Thyroid gland (tissue), 4 donors: ENCODE results near the gene HOXD10. TPM values are rescaled to one million over a fixed set of nuclear protein-coding genes. Genes with fewer than 3 reads are reported as not detected.

ENCODE experiments used
- DNase-seq, 2 donors: peaks; one replicate each; pipeline ENCODE4 v3.0.0-alpha.2; 2019
- H3K27ac ChIP-seq, 3 donors: fragments of 200-600 bp; sonication (generic); 1 replicate in 2 of 3; 2 replicates in 1 of 3; pipeline ENCODE4 v1.5.1; 2016 to 2019; ENCODE audit warnings: mild to moderate bottlenecking in 1 of 3, moderate library complexity in 1 of 3
- H3K27me3 ChIP-seq: fragments of 200-600 bp; sonication (generic); one replicate; pipeline ENCODE4 v1.5.1; 2019
- H3K36me3 ChIP-seq, 2 donors: fragments of 200-600 bp; sonication (generic); one replicate each; pipeline ENCODE4 v1.5.1; 2016 to 2019
- H3K4me1 ChIP-seq, 2 donors: fragments of 200-600 bp; sonication (generic); one replicate each; pipeline ENCODE4 v1.5.1; 2017 to 2019
- H3K4me3 ChIP-seq, 3 donors: fragments of 200-600 bp; sonication (generic); replicated peaks in 1 of 3; 1 replicate in 2 of 3; 2 replicates in 1 of 3; pipeline ENCODE4 v1.5.1; 2016; ENCODE audit warnings: mild to moderate bottlenecking in 1 of 3
- H3K9me3 ChIP-seq: fragments of 200-600 bp; sonication (generic); one replicate; pipeline ENCODE4 v1.5.1; 2017
- POLR2A ChIP-seq, 2 donors: fragments of 450-650 bp; IDR thresholded peaks; one replicate each; pipeline ENCODE4 v1.6.1; 2017; ENCODE audit warnings: antibody characterized with exemption in 2 of 2, mild to moderate bottlenecking in 2 of 2, moderate library complexity in 1 of 2
- WGBS, 2 donors: methylation state at CpG; one replicate each; pipeline ENCODE4 v1.1.5; 2017; 5-methylcytosine and 5-hydroxymethylcytosine counted together
- intact Hi-C: fragments of 100-400 bp; cut with DNase I; formaldehyde crosslinking; loops from one replicate; pipeline ENCODE4 v1.15.1; 2023
- total RNA-seq, 4 donors: library from RNA; depleted of rRNA; stranded (reverse); fragments of >200 nt; gene quantifications; one replicate each; pipeline ENCODE4 v1.2.3, GENCODE V29; 2016
- TF ChIP-seq, protein P1 (sequence below), 6 experiments: fragments of 200-600 bp in 3 of 6; fragments of 450-650 bp in 3 of 6; sonication (generic) in 3 of 6; IDR thresholded peaks; one replicate each; pipeline ENCODE4 v1.5.1; 2016 to 2019; ENCODE audit warnings: antibody characterized with exemption in 6 of 6, mild to moderate bottlenecking in 2 of 6, inconsistent platforms in 1 of 6, moderate library complexity in 1 of 6

HOXD10 gene
- total RNA-seq, 4 donors from 2014 or later = 0.33 to 0.54 TPM; not detected in 2

DNA sequence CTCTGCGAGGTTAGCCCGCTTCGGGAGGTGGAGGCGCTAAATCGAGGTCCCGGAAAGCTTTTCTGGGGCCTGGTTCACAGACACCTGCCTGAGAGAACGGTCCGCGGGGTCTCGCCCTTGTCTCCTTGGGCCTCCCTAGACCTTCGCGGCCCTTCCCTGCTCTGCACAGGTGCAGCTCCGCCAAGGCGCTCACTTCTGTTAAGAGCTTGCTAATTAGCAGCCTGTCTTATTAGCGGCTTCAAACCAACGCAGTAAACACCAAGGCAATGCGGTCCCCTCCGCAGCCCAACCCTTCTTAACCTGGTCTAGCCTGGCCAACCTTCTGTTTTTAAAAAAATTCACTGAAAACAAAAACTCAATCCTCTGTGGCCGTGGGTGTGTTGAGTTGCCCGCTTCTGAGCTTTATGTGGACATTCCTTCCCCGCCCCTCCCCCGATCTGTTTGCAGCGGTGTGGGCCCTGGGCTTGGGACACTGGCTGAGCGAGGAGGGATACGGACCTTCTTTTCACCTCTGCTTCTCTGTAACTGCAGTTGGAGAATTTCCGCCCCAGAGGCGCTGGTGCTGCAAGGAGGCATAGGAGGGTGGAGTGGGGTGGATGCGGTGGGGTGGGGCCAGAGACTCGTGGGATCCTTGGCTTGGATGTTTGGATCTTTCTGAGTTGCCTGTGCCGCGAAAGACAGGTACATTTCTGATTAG is 31.4 kb downstream of the HOXD10 start:
- intact Hi-C loops = no loop called here
- peaks cover 54% of the 10 kb centered on the region for H3K27me3 ChIP-seq
- H3K27ac ChIP-seq = no peak overlapping the region
- no peaks in the 10 kb centered on the region for H3K36me3 ChIP-seq
- no peak for DNase-seq
- peaks cover 0 to 5% of the 10 kb centered on the region in 2 donors for H3K4me1 ChIP-seq
- WGBS, 2 donors = 20 to 35% methylated on average over 24 to 30 of the region's 31 CpGs
- H3K9me3 ChIP-seq = no peaks in the 10 kb centered on the region
- TF ChIP-seq, protein P1, sequence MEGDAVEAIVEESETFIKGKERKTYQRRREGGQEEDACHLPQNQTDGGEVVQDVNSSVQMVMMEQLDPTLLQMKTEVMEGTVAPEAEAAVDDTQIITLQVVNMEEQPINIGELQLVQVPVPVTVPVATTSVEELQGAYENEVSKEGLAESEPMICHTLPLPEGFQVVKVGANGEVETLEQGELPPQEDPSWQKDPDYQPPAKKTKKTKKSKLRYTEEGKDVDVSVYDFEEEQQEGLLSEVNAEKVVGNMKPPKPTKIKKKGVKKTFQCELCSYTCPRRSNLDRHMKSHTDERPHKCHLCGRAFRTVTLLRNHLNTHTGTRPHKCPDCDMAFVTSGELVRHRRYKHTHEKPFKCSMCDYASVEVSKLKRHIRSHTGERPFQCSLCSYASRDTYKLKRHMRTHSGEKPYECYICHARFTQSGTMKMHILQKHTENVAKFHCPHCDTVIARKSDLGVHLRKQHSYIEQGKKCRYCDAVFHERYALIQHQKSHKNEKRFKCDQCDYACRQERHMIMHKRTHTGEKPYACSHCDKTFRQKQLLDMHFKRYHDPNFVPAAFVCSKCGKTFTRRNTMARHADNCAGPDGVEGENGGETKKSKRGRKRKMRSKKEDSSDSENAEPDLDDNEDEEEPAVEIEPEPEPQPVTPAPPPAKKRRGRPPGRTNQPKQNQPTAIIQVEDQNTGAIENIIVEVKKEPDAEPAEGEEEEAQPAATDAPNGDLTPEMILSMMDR (IDR thresholded peaks at IDR 0.05) = no peak
- no peak for TF ChIP-seq POLR2A (IDR thresholded peaks at IDR 0.05)
- no peak overlapping the region for H3K4me3 ChIP-seq

- H3K9me3 ChIP-seq = no peaks in the 10 kb centered on the region
- WGBS, 2 donors = 34 to 36% methylated on average over 9 to 11 of the region's 11 CpGs
- DNase-seq = no peak
- intact Hi-C loops = no loop called here
- no peaks in the 10 kb centered on the region for H3K36me3 ChIP-seq
- no peak overlapping the region for H3K4me3 ChIP-seq
- no peak overlapping the region for H3K27ac ChIP-seq
- peaks cover 61% of the 10 kb centered on the region for H3K27me3 ChIP-seq
- no peak for TF ChIP-seq POLR2A (IDR thresholded peaks at IDR 0.05)
- TF ChIP-seq, protein P1 (IDR thresholded peaks at IDR 0.05) = no peak
- peaks cover 0 to 5% of the 10 kb centered on the region in 2 donors for H3K4me1 ChIP-seq
Observed at GRCh38 chr2:176148751-176149421, 32.3 kb downstream of the HOXD10 start.

- H3K27me3 ChIP-seq = peaks cover 61% of the 10 kb centered on the region
- no peaks in the 10 kb centered on the region for H3K36me3 ChIP-seq
- H3K9me3 ChIP-seq = no peaks in the 10 kb centered on the region
- intact Hi-C loops = no loop called here
- WGBS, 2 donors = 24 to 30% methylated on average over 18 to 22 of the region's 22 CpGs
- no peak overlapping the region for H3K4me3 ChIP-seq
- peaks cover 0 to 5% of the 10 kb centered on the region in 2 donors for H3K4me1 ChIP-seq
- no peak for TF ChIP-seq POLR2A (IDR thresholded peaks at IDR 0.05)
- TF ChIP-seq, protein P1 (IDR thresholded peaks at IDR 0.05) = no peak
- H3K27ac ChIP-seq = no peak overlapping the region
- DNase-seq = no peak
Observed at GRCh38 chr2:176149481-176149938, 32.9 kb downstream of the HOXD10 start.

DNA sequence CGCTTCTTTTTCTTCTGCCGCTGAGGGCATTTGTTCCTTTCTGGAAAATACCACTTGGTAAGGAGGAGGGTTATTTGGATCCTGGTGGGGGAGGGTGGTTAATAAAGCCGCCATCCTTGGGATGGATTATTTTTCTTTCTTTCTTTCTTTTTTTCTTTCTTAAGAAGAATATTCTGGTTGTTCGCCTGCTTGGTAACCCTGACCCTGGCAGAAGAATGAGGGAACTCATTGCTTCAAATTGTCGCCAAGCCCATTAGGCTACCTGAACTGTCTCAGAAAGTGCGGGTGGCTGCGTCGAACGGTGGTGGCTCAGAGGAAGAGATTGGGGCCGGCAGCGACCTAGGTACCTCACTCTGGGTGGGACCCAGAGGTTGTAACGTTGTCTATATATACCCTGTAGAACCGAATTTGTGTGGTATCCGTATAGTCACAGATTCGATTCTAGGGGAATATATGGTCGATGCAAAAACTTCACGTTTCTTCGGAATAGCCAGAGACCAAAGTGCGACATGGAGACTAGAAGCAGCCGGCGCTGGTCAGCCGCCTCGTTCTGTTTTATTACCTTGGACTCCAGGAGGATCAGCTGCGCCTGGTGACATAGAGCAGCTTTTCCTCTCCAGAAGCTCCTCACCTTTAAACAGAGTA is 33.5 kb downstream of the HOXD10 start:
- Histone ChIP-seq H3K27ac (no peak overlapping the region), H3K4me1 (peaks cover 0 to 5% of the 10 kb centered on the region in 2 donors), H3K9me3 (no peaks in the 10 kb centered on the region), H3K4me3 (no peak overlapping the region), H3K36me3 (no peaks in the 10 kb centered on the region), H3K27me3 (peaks cover 61% of the 10 kb centered on the region)
- TF ChIP-seq, protein P1 (IDR thresholded peaks at IDR 0.05) = no peak
- no peak for TF ChIP-seq POLR2A (IDR thresholded peaks at IDR 0.05)
- 30 to 34% methylated on average over 24 of the region's 24 CpGs for WGBS, 2 donors
- no peak for DNase-seq
- intact Hi-C loops = no loop called here
